ENCODE data around the gene HORMAD2. TPM values are rescaled to one million over a fixed set of nuclear protein-coding genes. Genes with fewer than 3 reads are reported as not detected.

Gene HORMAD2
- total RNA-seq, 1 donor from 2014 or later, result not detected

GRCh38 chr22:30127749-30128166 is 47.5 kb downstream of the HORMAD2 start:
- no peak for TF ChIP-seq CTCF (IDR thresholded peaks at IDR 0.05)
- ATAC-seq, result no peak
- intact Hi-C loops (cut with DNase I), result no loop called here

GRCh38 chr22:30128511-30128910 is 48.2 kb downstream of the HORMAD2 start:
- ATAC-seq, result no peak
- Histone ChIP-seq H3K36me3 (no peaks in the 10 kb centered on the region), H3K9me3 (no peaks in the 10 kb centered on the region), H3K4me1 (no peaks in the 10 kb centered on the region), H3K27ac (no peak overlapping the region), H3K4me3 (no peak overlapping the region), H3K27me3 (no peaks in the 10 kb centered on the region)
- no peak for TF ChIP-seq CTCF (IDR thresholded peaks at IDR 0.05)
- no peak for DNase-seq
- intact Hi-C loops (cut with DNase I), result no loop called here

More at GRCh38 chr22:30127749-30128166, 47.5 kb downstream of the HORMAD2 start:
- DNase-seq, result no peak
- H3K4me1 ChIP-seq, result no peaks in the 10 kb centered on the region
- no peak overlapping the region for H3K27ac ChIP-seq
- H3K36me3 ChIP-seq, result no peaks in the 10 kb centered on the region
- no peak overlapping the region for H3K4me3 ChIP-seq
- no peaks in the 10 kb centered on the region for H3K9me3 ChIP-seq
- H3K27me3 ChIP-seq, result no peaks in the 10 kb centered on the region

- no peak overlapping the region for H3K27ac ChIP-seq
- no peaks in the 10 kb centered on the region for H3K4me1 ChIP-seq
- DNase-seq (no peak), ATAC-seq (no peak)
- intact Hi-C loops (cut with DNase I), result no loop called here
- no peaks in the 10 kb centered on the region for H3K27me3 ChIP-seq
- no peaks in the 10 kb centered on the region for H3K36me3 ChIP-seq
- TF ChIP-seq CTCF (IDR thresholded peaks at IDR 0.05), result no peak
- no peak overlapping the region for H3K4me3 ChIP-seq
- H3K9me3 ChIP-seq, result no peaks in the 10 kb centered on the region
Observed at GRCh38 chr22:30129636-30130035, 49.4 kb downstream of the HORMAD2 start.

- intact Hi-C loops (cut with DNase I), result no loop called here
- DNase-seq (no peak), ATAC-seq (no peak)
- Histone ChIP-seq H3K27ac (no peak overlapping the region), H3K36me3 (no peaks in the 10 kb centered on the region), H3K4me3 (no peak overlapping the region), H3K4me1 (no peaks in the 10 kb centered on the region), H3K9me3 (no peaks in the 10 kb centered on the region), H3K27me3 (no peaks in the 10 kb centered on the region)
- no peak for TF ChIP-seq CTCF (IDR thresholded peaks at IDR 0.05)
Observed at GRCh38 chr22:30132290-30132996, 52.2 kb downstream of the HORMAD2 start.

GRCh38 chr22:30140414-30140813 is 60.1 kb downstream of the HORMAD2 start:
- no peak for TF ChIP-seq CTCF (IDR thresholded peaks at IDR 0.05)
- intact Hi-C loops (cut with DNase I), result no loop called here
- Histone ChIP-seq H3K27me3 (no peaks in the 10 kb centered on the region), H3K9me3 (no peaks in the 10 kb centered on the region), H3K4me3 (no peak overlapping the region), H3K4me1 (no peaks in the 10 kb centered on the region), H3K36me3 (no peaks in the 10 kb centered on the region), H3K27ac (no peak overlapping the region)
- ATAC-seq (no peak), DNase-seq (no peak)

- Histone ChIP-seq H3K27me3 (no peaks in the 10 kb centered on the region), H3K36me3 (no peaks in the 10 kb centered on the region), H3K9me3 (no peaks in the 10 kb centered on the region), H3K27ac (no peak overlapping the region), H3K4me3 (no peak overlapping the region), H3K4me1 (no peaks in the 10 kb centered on the region)
- no peak for TF ChIP-seq CTCF (IDR thresholded peaks at IDR 0.05)
- no peak for DNase-seq
- no peak for ATAC-seq
- intact Hi-C loops (cut with DNase I), result no loop called here
Observed at GRCh38 chr22:30143265-30143664, 63.0 kb downstream of the HORMAD2 start.

All from upper lobe of right lung (tissue), 1 donor.